Stimulated activated CD4-positive, alpha-beta T cell treated with anti-CD3 and anti-CD28 coated beads, TNF-alpha, amount 100 ng/mL, for 24 hours (primary cell): ENCODE measurements around the gene SURF4.
A peak's percentile ranks its signal among the peaks of the same experiment; 100 is the strongest.
"Not testable (repeated sequence)": the region's sequence is repeated elsewhere in the genome, so short reads cannot be mapped to it uniquely, and the experiment has no call there.

Experiments
- DNase-seq, 3 experiments: peaks; one replicate each; pipeline ENCODE4 v3.0.0-alpha.2; 2020; ENCODE audit warnings: low read depth in 3 of 3

SURF4 gene

DNA sequence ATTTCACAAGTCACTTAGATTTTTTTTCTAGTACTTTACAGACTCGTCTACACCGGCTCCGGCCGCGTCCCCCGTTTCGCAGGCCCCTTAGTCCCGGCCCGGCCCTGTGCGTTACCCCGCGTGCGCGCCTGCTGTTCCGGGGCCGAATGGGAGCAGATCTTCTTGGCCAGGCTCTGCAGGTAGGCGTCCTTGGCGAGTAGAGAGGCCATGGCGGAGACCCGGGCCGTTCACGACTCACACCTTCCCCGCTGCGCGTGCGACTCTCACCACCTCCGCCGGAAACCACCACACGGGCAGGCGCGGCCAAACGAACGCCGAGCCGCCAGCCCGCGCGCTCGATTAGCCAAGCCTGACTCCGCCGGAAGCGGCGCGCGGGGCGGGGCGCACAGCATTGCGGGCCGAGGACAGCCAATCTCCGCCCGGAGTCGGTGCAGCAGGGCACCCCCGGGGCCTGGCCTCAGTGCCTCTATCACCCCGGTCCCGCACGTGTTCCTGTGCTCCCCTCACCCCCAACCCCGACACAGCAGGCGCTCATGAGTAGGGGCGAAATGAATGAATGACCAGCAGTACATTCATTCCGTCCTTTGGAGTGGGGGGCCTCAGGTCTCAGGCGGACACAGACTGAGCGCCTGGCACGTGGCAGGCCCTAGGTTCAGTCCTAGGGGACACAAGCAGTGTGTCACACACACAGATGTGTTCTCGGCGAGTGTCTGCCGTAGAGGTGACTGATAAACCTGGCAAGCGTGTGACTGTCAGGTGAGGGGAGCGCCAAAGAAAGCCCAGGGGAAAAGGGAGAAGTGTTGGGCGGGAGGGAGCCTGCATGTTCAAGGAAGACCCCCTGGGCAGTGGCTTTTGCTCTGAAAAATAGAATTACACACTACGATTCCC is 39.7 kb downstream of the SURF4 start, which contains the start of gene SURF6:
SURF6 (minus strand) TSS at position 265 of the 888 bp plus-strand sequence; CDS start at position 209, 56 bp downstream.
- DNase-seq: peak; percentile 87 to 94 (median 91)

DNA sequence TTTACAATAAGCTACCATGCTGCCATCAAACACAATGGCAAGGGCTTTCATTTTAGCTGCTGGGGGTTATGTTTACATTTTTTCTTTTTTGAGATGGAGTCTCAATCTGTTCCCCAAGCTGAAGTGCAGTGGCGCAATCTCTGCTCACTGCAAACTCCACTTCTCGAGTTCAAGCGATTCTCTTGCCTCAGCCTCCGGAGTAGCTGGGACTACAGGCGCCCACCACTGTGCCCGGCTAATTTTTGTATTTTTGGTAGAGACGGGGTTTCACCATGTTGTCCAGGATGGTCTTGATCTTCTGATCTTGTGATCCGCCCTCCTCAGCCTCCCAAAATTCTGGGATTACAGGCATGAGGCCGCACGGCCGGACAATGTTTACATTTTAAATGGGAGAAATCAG is 41.0 kb downstream of the SURF4 start:
- DNase-seq: not testable (repeated sequence)

- DNase-seq: no peak
Measured at GRCh38 chr9:133334161-133334560, 41.7 kb downstream of the SURF4 start.

DNA sequence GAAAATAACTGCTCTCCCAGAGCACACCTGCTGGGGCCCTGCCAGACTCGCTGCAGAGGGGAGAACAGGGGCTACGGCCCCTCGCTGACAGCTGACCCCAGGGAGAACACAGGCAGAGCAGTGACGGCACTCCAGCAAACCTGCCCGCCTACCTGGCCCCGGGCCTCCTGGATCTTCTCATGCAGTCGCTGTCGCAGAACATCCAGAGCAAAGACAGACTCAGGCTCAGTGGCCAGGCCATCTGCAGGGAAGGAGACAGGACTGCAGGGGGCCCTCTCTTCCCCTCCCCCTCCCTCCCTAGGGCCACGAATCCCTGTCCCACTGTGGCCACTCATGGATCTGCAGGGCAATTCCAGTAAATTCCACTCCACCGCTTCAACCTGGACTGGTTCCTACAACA is 42.3 kb downstream of the SURF4 start:
- DNase-seq: no peak

DNA sequence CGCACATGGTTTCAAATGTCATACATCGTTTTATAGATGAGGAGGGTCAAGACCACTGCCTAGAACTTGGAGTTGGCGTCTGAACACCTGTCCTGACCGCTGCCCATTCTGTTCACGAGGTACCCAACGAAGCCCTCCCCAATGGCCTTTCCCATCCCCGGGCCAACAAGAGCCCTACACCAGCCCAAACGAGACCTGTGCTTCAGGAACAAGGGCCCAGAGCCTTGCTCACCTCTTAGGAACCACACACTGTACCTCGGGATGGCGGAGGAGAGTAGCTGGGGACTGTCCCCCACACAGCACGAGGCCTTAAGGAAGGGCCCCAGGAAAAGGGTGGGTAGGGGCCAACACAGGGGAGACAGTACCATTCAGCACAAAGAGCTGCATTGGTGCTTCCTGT is 42.8 kb downstream of the SURF4 start:
- DNase-seq: no peak

DNA sequence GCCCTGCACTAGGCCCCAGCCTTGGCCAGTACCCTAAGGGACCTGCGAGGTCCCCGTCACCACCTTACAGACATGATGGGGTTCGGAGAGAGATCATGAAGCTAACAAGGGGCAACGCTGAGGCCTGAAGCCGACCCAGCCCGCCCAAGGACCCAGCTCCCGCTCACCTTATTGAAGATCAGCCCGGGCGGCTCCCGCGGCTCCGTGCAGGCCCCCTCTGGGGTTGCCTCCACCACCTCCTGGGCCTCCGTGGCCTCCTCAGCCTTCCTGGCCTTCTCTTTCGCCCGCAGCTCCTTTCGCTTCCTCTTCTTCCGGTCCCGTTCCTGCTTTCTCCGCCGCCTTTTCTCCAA is 43.5 kb downstream of the SURF4 start:
- DNase-seq: no peak

DNA sequence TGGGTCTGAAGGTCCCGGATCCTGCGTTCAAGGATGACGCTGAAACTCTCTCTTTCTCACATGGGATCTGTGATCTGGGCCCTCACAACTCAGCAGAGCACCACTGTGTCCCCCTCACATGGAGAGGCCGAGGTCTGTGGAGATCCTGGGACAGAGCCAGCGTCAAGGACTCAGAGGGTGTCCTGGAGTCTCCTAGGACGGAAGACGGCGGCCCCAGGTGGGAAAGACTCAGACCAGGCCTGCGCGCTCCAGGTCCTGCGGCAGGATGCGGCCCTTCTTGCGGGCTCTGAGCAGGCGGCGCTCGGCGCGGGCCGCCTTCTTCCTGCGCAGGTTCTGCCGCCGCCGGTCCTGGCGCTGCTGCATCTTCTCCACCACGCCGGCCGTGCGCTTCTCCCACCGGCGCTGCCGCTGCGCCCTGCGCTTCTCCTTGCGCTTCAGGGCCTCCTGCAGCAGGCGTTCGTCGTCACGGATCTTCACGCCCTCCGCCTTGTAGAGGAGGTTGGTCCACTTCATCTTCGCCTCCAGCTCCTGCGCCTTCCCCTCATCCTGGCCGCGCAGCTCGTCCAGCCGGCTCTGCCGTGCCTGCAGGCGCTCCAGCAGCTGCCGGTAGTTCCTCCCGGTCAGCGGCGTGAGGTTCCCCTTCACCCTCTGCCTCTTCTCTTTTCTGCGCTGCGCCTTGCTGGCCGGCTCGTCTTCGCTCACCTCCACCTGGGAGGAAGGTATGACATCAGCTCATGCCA is 44.0 kb downstream of the SURF4 start:
- no peak for DNase-seq

DNA sequence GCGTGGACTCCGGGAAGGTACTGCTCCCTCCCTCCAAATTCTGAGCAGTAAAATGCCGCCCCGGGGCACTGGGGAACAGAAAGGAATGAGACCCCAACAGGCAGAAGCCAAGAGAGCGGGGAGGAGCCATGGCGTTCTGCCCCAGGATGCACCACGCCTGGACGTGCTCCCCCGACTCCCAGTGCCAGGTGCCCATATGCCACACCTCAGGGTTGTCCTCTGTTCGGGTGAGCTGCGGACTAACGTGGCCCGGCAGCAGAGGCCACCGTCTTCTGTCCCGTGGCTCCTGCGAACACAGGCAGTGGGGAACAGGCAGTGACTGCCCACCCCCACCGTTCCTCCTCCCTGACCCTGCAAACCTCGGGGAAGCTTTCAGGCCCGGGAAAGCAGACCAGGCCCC is 44.6 kb downstream of the SURF4 start:
- DNase-seq: no peak

GRCh38 chr9:133329306-133330156 is 46.3 kb downstream of the SURF4 start:
- DNase-seq: not testable (repeated sequence)

- DNase-seq: no peak
Measured at GRCh38 chr9:133327834-133328484, 47.9 kb downstream of the SURF4 start.

- DNase-seq: not testable (repeated sequence)
Measured at GRCh38 chr9:133327021-133327420, 48.8 kb downstream of the SURF4 start.

DNA sequence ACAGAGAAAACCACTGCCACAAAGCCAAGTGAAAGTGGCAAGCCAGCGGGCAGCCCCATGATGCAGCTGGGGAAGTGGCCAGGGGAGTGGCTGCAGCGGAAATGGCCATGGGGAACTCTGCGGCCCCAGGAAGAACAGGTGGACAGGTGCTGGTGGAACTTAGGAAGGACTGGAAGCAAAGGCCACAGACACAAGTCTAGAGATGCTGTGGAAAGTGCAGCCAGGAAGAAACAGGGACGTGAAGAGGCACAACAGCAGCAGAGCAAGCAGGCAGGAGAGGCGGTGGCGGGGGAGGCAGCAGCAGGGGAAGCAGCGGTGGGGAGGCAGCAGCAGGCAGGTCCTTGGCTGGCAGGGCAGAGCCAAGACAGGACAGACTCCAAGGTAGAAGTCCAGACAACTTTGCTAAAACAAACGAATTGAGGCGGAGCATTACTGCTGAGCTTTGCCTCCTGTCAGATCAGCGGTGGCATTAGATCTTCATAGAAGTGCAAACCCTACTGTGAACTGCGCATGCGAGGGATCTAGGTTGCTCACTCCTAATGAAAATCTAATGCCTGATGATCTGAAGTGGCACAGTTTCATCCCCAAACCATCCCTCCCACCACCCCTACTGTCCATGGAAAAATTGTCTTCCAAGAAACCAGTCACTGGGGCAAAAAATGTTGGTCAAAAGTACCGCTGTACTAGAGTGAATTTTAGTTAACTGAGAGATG is 51.7 kb downstream of the SURF4 start:
- no peak for DNase-seq

DNA sequence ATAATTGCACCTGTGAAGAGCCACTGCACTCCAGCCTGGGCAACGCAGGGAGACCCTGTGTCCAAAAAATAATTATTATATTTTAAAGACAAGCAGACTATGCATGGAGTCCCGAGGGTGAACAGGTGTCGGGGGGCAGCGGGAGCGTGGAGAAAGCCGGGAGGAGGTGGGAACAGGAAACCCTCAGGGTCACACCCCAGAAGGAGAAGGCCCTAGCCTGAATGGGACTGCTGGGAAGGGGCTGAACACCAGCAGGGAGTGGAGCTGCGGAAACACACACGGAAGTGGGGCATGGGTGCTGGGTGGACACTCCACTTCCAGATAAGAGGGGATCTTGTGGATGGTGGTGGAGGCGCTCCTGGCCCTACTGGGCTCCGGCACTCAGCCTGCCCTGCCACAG is 52.6 kb downstream of the SURF4 start:
- no peak for DNase-seq

DNA sequence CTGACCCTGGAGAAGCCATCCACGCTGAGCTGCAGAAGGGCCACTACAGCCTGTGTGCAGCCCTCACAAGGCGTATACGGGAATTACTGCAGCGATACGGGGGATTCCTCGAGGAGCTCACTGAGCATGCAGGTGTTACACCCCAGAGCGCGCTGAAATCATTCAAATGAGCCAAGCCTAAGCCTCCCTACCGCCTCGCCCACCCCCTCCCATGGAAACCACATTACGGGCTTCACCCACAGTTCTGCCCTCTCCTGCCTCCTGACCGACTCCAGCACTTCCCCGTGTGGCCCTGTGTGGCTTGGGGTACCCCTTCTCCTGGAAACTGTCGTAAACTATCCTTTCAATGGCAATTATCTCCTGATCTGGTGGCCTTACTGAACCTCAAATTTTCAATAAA is 53.2 kb downstream of the SURF4 start:
- no peak for DNase-seq

DNA sequence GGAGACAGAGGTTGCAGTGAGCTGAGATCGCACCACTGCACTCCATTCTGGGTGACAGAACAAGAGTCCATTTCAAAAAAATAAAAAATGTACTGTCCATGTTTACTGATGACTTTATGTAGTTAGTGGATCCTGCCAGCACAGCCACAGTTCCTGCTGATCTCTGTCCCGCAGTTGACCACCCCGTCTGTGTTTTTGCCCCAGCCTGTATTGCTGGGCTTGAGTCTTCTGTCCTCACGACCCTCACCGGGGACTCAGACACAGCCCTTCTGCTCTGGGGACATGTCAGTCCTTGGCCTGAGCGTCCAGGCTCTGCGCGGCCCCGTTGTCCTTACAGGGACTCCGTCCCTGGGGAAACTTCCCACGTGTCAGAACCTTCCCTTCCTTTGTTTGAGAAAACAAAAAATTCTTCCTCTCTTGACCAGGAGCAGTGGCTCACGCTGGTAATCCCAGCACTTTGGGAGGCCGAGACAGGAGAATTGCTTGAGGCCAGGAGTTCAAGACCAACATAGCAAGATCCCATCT is 54.4 kb downstream of the SURF4 start:
- no peak for DNase-seq

- DNase-seq: no peak
Measured at GRCh38 chr9:133320421-133320881, 55.4 kb downstream of the SURF4 start.

DNA sequence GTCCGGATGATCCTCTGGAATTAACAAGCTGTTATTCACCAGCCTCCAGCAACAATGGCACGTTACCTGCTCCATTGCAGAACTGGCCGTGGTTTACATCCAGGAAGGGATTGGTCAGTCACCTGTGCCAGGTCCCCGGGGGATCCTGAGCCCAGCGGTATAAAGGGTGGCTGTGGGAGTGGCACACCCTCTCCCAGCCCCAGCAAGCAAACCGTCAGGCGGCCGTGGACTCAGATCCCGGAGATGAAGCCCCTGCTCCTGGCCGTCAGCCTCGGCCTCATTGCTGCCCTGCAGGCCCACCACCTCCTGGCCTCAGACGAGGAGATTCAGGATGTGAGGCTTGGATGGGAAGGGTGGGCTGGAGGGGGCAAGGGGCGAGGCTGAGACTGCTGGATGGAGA is 58.3 kb downstream of the SURF4 start:
- not testable (repeated sequence) for DNase-seq

- DNase-seq: no peak
Measured at GRCh38 chr9:133315997-133316396, 59.9 kb downstream of the SURF4 start.
